GM19467 (cell line): ENCODE measurements around the gene L3MBTL3.

Experiments used
- ATAC-seq: cut with Tn5 transposase; IDR thresholded peaks from one replicate; pipeline ENCODE4 v1.9.1; 2021; ENCODE audit warnings: mild to moderate bottlenecking, moderate library complexity; ENCODE audit not compliant: unreplicated experiment

Gene L3MBTL3

GRCh38 chr6:130026859-130027258, 8.5 kb downstream of the L3MBTL3 start:
- ATAC-seq: no peak

- peak; percentile 84 for ATAC-seq
These were observed 9.6 kb downstream of the L3MBTL3 start for GRCh38 chr6:130027948-130028347.

GRCh38 chr6:130029163-130029562, 10.8 kb downstream of the L3MBTL3 start:
- ATAC-seq: no peak

- ATAC-seq: no peak
These were observed 14.5 kb downstream of the L3MBTL3 start for GRCh38 chr6:130032758-130033340.

- no peak for ATAC-seq
These were observed 15.6 kb downstream of the L3MBTL3 start for GRCh38 chr6:130033949-130034348.

- no peak for ATAC-seq
These were observed 16.2 kb downstream of the L3MBTL3 start for GRCh38 chr6:130034378-130035146.

- ATAC-seq: no peak
These were observed 16.8 kb downstream of the L3MBTL3 start for GRCh38 chr6:130035211-130035610.

GRCh38 chr6:130037207-130037811, 18.9 kb downstream of the L3MBTL3 start:
- ATAC-seq: no peak

- no peak for ATAC-seq
These were observed 23.2 kb downstream of the L3MBTL3 start for GRCh38 chr6:130041594-130041993.

GRCh38 chr6:130043344-130043743, 25.0 kb downstream of the L3MBTL3 start:
- no peak for ATAC-seq

GRCh38 chr6:130045622-130046021, 27.2 kb downstream of the L3MBTL3 start:
- ATAC-seq: no peak

GRCh38 chr6:130046671-130047070, 28.3 kb downstream of the L3MBTL3 start:
- ATAC-seq: no peak

GRCh38 chr6:130047088-130047995, 29.0 kb downstream of the L3MBTL3 start:
- no peak for ATAC-seq

- no peak for ATAC-seq
These were observed 31.8 kb downstream of the L3MBTL3 start for GRCh38 chr6:130050230-130050629.

- no peak for ATAC-seq
These were observed 36.3 kb downstream of the L3MBTL3 start for GRCh38 chr6:130054725-130055124.

- no peak for ATAC-seq
These were observed 36.9 kb downstream of the L3MBTL3 start for GRCh38 chr6:130055271-130055670.

GRCh38 chr6:130057495-130057894, 39.1 kb downstream of the L3MBTL3 start:
- no peak for ATAC-seq

- ATAC-seq: no peak
These were observed 45.4 kb downstream of the L3MBTL3 start for GRCh38 chr6:130063806-130064205.

GRCh38 chr6:130065609-130066156, 47.3 kb downstream of the L3MBTL3 start:
- no peak for ATAC-seq

GRCh38 chr6:130069485-130069884, 51.1 kb downstream of the L3MBTL3 start:
- ATAC-seq: no peak

GRCh38 chr6:130070326-130070725, 51.9 kb downstream of the L3MBTL3 start:
- ATAC-seq: no peak
